IMR-90 (cell line): ENCODE measurements around the gene ANK3. TPM values are rescaled to one million over a fixed set of nuclear protein-coding genes. Genes with fewer than 3 reads are reported as not detected.

Experiments used
- ATAC-seq: fragments of 200-7000 bp; cut with Tn5 transposase; 2 replicates; pipeline ENCODE4 v1.9.1; 2020; ENCODE audit warnings: low read depth, mild to moderate bottlenecking, moderate library complexity
- BruUV-seq: library from RNA; stranded (reverse); fragments of 400-500 nt; replicated peaks from 2 replicates; lab custom pipeline; 2021; lab: Mats Ljungman, UMichigan
- CTCF ChIA-PET: fragments of 300-600 bp; formaldehyde crosslinking; extraction: SDS; loops from one replicate; lab custom pipeline; 2021; ENCODE audit warnings: antibody characterized with exemption; lab: Yijun Ruan, JAX
- POLR2A ChIA-PET: fragments of 300-600 bp; sonication (Branson Sonifier 250); formaldehyde crosslinking; loops from one replicate; lab custom pipeline; 2022; ENCODE audit warnings: antibody characterized with exemption; ENCODE audit not compliant: unreplicated experiment; lab: Charles Lee
- DNase-seq: peaks from one replicate; pipeline ENCODE4 v3.0.0; 2013
- H2AFZ ChIP-seq: replicated peaks from 2 replicates; pipeline ENCODE3; 2013; ENCODE audit warnings: low read length, mild to moderate bottlenecking; ENCODE audit not compliant: poor library complexity
- H2AK5ac ChIP-seq: 2 replicates; pipeline ENCODE4 v1.6.1; 2013; ENCODE audit warnings: low read depth, low read length, inconsistent platforms
- H2AK9ac ChIP-seq: replicated peaks from 2 replicates; pipeline ENCODE3; 2013; ENCODE audit warnings: mild to moderate bottlenecking, low read depth, low read length, moderate library complexity; ENCODE audit not compliant: poor library complexity
- H2BK120ac ChIP-seq: 2 replicates; pipeline ENCODE4 v1.6.1; 2013; ENCODE audit warnings: low read depth, low read length, inconsistent platforms
- H2BK15ac ChIP-seq: 3 replicates; pipeline ENCODE4 v1.6.1; 2013; ENCODE audit warnings: low read depth, low read length, inconsistent platforms
- H2BK20ac ChIP-seq: 2 replicates; pipeline ENCODE4 v1.6.1; 2013; ENCODE audit warnings: low read depth, mild to moderate bottlenecking, inconsistent platforms, low read length, moderate library complexity
- H2BK5ac ChIP-seq: 2 replicates; pipeline ENCODE4 v1.6.1; 2013; ENCODE audit warnings: mild to moderate bottlenecking, low read depth, low read length, inconsistent platforms; ENCODE audit not compliant: poor library complexity, severe bottlenecking
- H3K14ac ChIP-seq: replicated peaks from 2 replicates; pipeline ENCODE4 v1.6.1; 2013; ENCODE audit warnings: low read depth, low read length, inconsistent platforms
- H3K18ac ChIP-seq: 2 replicates; pipeline ENCODE4 v1.6.1; 2013; ENCODE audit warnings: low read depth, low read length, control low read depth
- H3K23ac ChIP-seq: 2 replicates; pipeline ENCODE4 v1.6.1; 2013; ENCODE audit warnings: low read depth, low read length, inconsistent platforms
- H3K27ac ChIP-seq: 2 replicates; pipeline ENCODE4 v1.5.1; 2013; ENCODE audit warnings: mild to moderate bottlenecking, control low read depth, low read length; ENCODE audit not compliant: insufficient read depth
- H3K27me3 ChIP-seq: 2 replicates; pipeline ENCODE4 v1.6.1; 2013; ENCODE audit warnings: low read length; ENCODE audit not compliant: control insufficient read depth, insufficient read depth
- H3K36me3 ChIP-seq: 2 replicates; pipeline ENCODE4 v1.6.1; 2013; ENCODE audit warnings: low read length, mixed read lengths; ENCODE audit not compliant: control insufficient read depth, insufficient read depth
- H3K4ac ChIP-seq: 2 replicates; pipeline ENCODE4 v1.6.1; 2013; ENCODE audit warnings: low read depth, low read length, inconsistent platforms
- H3K4me1 ChIP-seq: 2 replicates; pipeline ENCODE4 v1.6.1; 2013; ENCODE audit warnings: low read length, mixed read lengths; ENCODE audit not compliant: control insufficient read depth, insufficient read depth
- H3K4me2 ChIP-seq: 2 replicates; pipeline ENCODE4 v1.6.1; 2013; ENCODE audit warnings: low read depth, mild to moderate bottlenecking, control low read depth, low read length, moderate library complexity
- H3K4me3 ChIP-seq: 2 replicates; pipeline ENCODE4 v1.5.1; 2013; ENCODE audit warnings: low read depth, mild to moderate bottlenecking, control low read depth, low read length, moderate library complexity; ENCODE audit not compliant: insufficient read depth
- H3K56ac ChIP-seq: 2 replicates; pipeline ENCODE4 v1.6.1; 2013; ENCODE audit warnings: low read length, inconsistent platforms; ENCODE audit not compliant: insufficient read depth; ENCODE audit errors: extremely low read depth
- H3K79me1 ChIP-seq, 2 experiments: 2 replicates each; pipeline ENCODE4 v1.6.1; 2013; ENCODE audit warnings: low read length in 2 of 2, inconsistent platforms in 1 of 2, low read depth in 1 of 2
- H3K9ac ChIP-seq: 2 replicates; pipeline ENCODE4 v1.6.1; 2013; ENCODE audit warnings: low read depth, low read length, control low read depth
- H3K9me1 ChIP-seq: 2 replicates; pipeline ENCODE4 v1.6.1; 2013; ENCODE audit warnings: low read length, inconsistent platforms; ENCODE audit not compliant: insufficient read depth
- H3K9me3 ChIP-seq: 2 replicates; pipeline ENCODE4 v1.6.1; 2013; ENCODE audit warnings: low read length; ENCODE audit not compliant: control insufficient read depth, insufficient read depth
- H4K20me1 ChIP-seq: 2 replicates; pipeline ENCODE4 v1.6.1; 2013; ENCODE audit warnings: low read length, inconsistent platforms; ENCODE audit not compliant: insufficient read depth
- H4K5ac ChIP-seq: 2 replicates; pipeline ENCODE4 v1.6.1; 2013; ENCODE audit warnings: mild to moderate bottlenecking, low read depth, low read length, control low read depth
- H4K8ac ChIP-seq, 2 experiments: 2 replicates each; pipeline ENCODE4 v1.6.1; 2013; ENCODE audit warnings: low read depth in 2 of 2, low read length in 2 of 2, control low read depth in 1 of 2, inconsistent platforms in 1 of 2
- H4K91ac ChIP-seq: 2 replicates; pipeline ENCODE4 v1.6.1; 2013; ENCODE audit warnings: low read depth, low read length, inconsistent platforms; ENCODE audit not compliant: insufficient read depth
- BHLHE40 ChIP-seq: fragments of 150-350 bp; IDR thresholded peaks from 2 replicates; pipeline ENCODE4 v1.6.1; 2016; ENCODE audit warnings: mild to moderate bottlenecking, low read depth, low read length
- CEBPB ChIP-seq: IDR thresholded peaks from 2 replicates; pipeline ENCODE4 v1.6.1; 2012; ENCODE audit warnings: low read depth, low read length, improper control_type of control experiment
- CHD1 ChIP-seq: IDR thresholded peaks from 2 replicates; pipeline ENCODE4 v1.6.1; 2012; ENCODE audit warnings: low read depth, low read length, improper control_type of control experiment
- CTCF ChIP-seq: conservative IDR thresholded peaks from 2 replicates; pipeline ENCODE4 v1.5.1; 2012; ENCODE audit warnings: mild to moderate bottlenecking, low read depth, low read length, improper control_type of control experiment
- ELK1 ChIP-seq: fragments of 150-350 bp; IDR thresholded peaks from 2 replicates; pipeline ENCODE4 v1.6.1; 2016; ENCODE audit warnings: low read depth, mild to moderate bottlenecking, low read length, moderate library complexity, borderline replicate concordance
- FOS ChIP-seq: fragments of 150-350 bp; IDR thresholded peaks from 2 replicates; pipeline ENCODE4 v1.6.1; 2016; ENCODE audit warnings: low read depth, low read length
- MAFK ChIP-seq: IDR thresholded peaks from 2 replicates; pipeline ENCODE4 v1.6.1; 2012; ENCODE audit warnings: low read depth, low read length, improper control_type of control experiment
- MAZ ChIP-seq: IDR thresholded peaks from 2 replicates; pipeline ENCODE4 v1.6.1; 2012; ENCODE audit warnings: low read depth, mild to moderate bottlenecking, low read length, improper control_type of control experiment, moderate library complexity, borderline replicate concordance
- MXI1 ChIP-seq: IDR thresholded peaks from 2 replicates; pipeline ENCODE4 v1.6.1; 2012; ENCODE audit warnings: low read depth, mild to moderate bottlenecking, low read length, moderate library complexity, borderline replicate concordance
- NFE2L2 ChIP-seq: fragments of 150-350 bp; IDR thresholded peaks from 2 replicates; pipeline ENCODE4 v1.6.1; 2016; ENCODE audit warnings: low read depth, mild to moderate bottlenecking, low read length
- POLR2A ChIP-seq: IDR thresholded peaks from 2 replicates; pipeline ENCODE4 v1.6.1; 2012; ENCODE audit warnings: mild to moderate bottlenecking, low read depth, low read length
- RAD21 ChIP-seq: IDR thresholded peaks from 2 replicates; pipeline ENCODE4 v1.6.1; 2012; ENCODE audit warnings: low read length, improper control_type of control experiment
- RCOR1 ChIP-seq: IDR thresholded peaks from 2 replicates; pipeline ENCODE4 v1.6.1; 2012; ENCODE audit warnings: mild to moderate bottlenecking, low read length, improper control_type of control experiment; ENCODE audit not compliant: insufficient replicate concordance
- RFX5 ChIP-seq: IDR thresholded peaks from 2 replicates; pipeline ENCODE4 v1.8.0; 2012; ENCODE audit warnings: low read depth, mild to moderate bottlenecking, low read length, moderate library complexity
- SMC3 ChIP-seq: fragments of 150-350 bp; IDR thresholded peaks from 2 replicates; pipeline ENCODE4 v1.6.1; 2016; ENCODE audit warnings: low read depth, mild to moderate bottlenecking, antibody characterized with exemption, low read length, moderate library complexity
- USF2 ChIP-seq: fragments of 150-350 bp; IDR thresholded peaks from 2 replicates; pipeline ENCODE4 v1.6.1; 2017; ENCODE audit warnings: mild to moderate bottlenecking, antibody characterized with exemption, low read length, low read depth
- WGBS, 2 experiments: methylation state at CpG; one replicate each; pipeline versions ENCODE4 v1.1.5 to v1.1.7; 2013; ENCODE audit warnings: missing lambda C conversion rate in 2 of 2; ENCODE audit not compliant: insufficient read length in 1 of 2; ENCODE audit errors: extremely low coverage in 2 of 2; 5-methylcytosine and 5-hydroxymethylcytosine counted together
- dilution Hi-C: fragments of 300-500 bp; cut with HindIII; formaldehyde crosslinking; loops from one replicate; pipeline ENCODE4 v1.14.3; 2018; ENCODE audit warnings: low sequenced_read_pairs; ENCODE audit not compliant: unreplicated experiment
- in situ Hi-C: fragments of 300-500 bp; cut with MboI; formaldehyde crosslinking; loops from 3 replicates; pipeline ENCODE4 v1.14.3; 2019; ENCODE audit warnings: low sequenced_read_pairs, inconsistent platforms, mixed read lengths
- intact Hi-C: fragments of 100-400 bp; cut with micrococcal nuclease; formaldehyde crosslinking; loops from 2 replicates; pipeline ENCODE4 v1.10.0; 2022
- polyA plus RNA-seq, 3 experiments: library from polyadenylated mRNA; depleted of rRNA; stranded (reverse); fragments of >200 nt; gene quantifications; 2 replicates each; pipeline ENCODE4 v1.2.3, GENCODE V29; 2012; ENCODE audit warnings: low replicate concordance in 1 of 3
- total RNA-seq: library from RNA; depleted of rRNA; stranded (reverse); fragments of >200 nt; gene quantifications from 2 replicates; pipeline ENCODE4 v1.2.3, GENCODE V29; 2012

ANK3 gene
- total and polyA plus RNA-seq, 2 of the 4 experiments (the other 2 are of a cell fraction) = 0.63 to 1.8 TPM

- Histone ChIP-seq H3K23ac (no peak overlapping the region), H3K4me3 (no peak overlapping the region), H4K8ac (no peak overlapping the region), H2BK120ac (no peak overlapping the region), H3K9me3 (no peaks in the 10 kb centered on the region), H3K4ac (no peak overlapping the region), H3K18ac (no peak overlapping the region), H4K91ac (no peak overlapping the region), H2AK5ac (no peak overlapping the region), H3K4me1 (0 out of 2 replicates have a peak, but pooled peaks cover 2% of the 10 kb centered on the region), H2AFZ (no peak overlapping the region), H3K9me1 (no peaks in the 10 kb centered on the region), H3K27ac (no peak overlapping the region), H2BK15ac (no peak overlapping the region), H4K20me1 (no peaks in the 10 kb centered on the region), H3K4me2 (no peak overlapping the region), H3K27me3 (no peaks in the 10 kb centered on the region), H3K9ac (no peak overlapping the region), H2BK20ac (no peak overlapping the region), H3K56ac (no peak overlapping the region), H2AK9ac (no peak overlapping the region), H3K36me3 (no peaks in the 10 kb centered on the region), H3K14ac (no peak overlapping the region), H4K5ac (no peak overlapping the region), H3K79me1 (no peaks in the 10 kb centered on the region), H2BK5ac (no peak overlapping the region)
- in situ Hi-C loops (no loop called here), dilution Hi-C loops (no loop called here), intact Hi-C loops (no loop called here)
- TF ChIP-seq BHLHE40 (no peak), CTCF (no peak), ELK1 (no peak), SMC3 (no peak), RFX5 (no peak), NFE2L2 (no peak), CHD1 (no peak), MAFK (no peak), MXI1 (no peak), CEBPB (no peak), RCOR1 (no peak), FOS (no peak), MAZ (no peak), RAD21 (no peak), USF2 (no peak), POLR2A (no peak)
- no TSS peak for BruUV-seq
- DNase-seq = no peak
- ChIA-PET POLR2A (no interaction called here), CTCF (no interaction called here)
- no peak for ATAC-seq
- 47% methylated on average over 2 of the region's 8 CpGs; no CpG with 5 or more reads in 1 of the 2 experiments for WGBS, 2 experiments
Observed at GRCh38 chr10:60292998-60293397, 96.7 kb downstream of the ANK3 start.
